SU-DHL-6 (cell line): ENCODE data around the gene UBL4A.
A peak's percentile ranks its signal among the peaks of the same experiment; 100 is the strongest.

ENCODE experiments used
- H2AFZ ChIP-seq: fragments of 200-600 bp; sonication (generic); 2 replicates; pipeline ENCODE4 v1.6.1; 2014; ENCODE audit warnings: low read depth, mild to moderate bottlenecking, moderate library complexity, mixed read lengths, antibody characterized with exemption, low read length; ENCODE audit not compliant: severe bottlenecking
- H3F3A ChIP-seq: fragments of 200-600 bp; shearing (Covaris generic); 2 replicates; pipeline ENCODE4 v1.6.0; 2016; ENCODE audit warnings: antibody characterized with exemption, mild to moderate bottlenecking; ENCODE audit not compliant: insufficient read depth
- H3K27ac ChIP-seq: fragments of 200-600 bp; sonication (generic); 2 replicates; pipeline ENCODE4 v1.5.1; 2016; ENCODE audit warnings: low read depth, mild to moderate bottlenecking, low read length, moderate library complexity, mixed read lengths
- H3K27me3 ChIP-seq: fragments of 200-600 bp; sonication (generic), shearing (Covaris generic); 2 replicates; pipeline ENCODE4 v1.6.0; 2014; ENCODE audit warnings: mild to moderate bottlenecking, low read length
- H3K36me3 ChIP-seq: fragments of 200-600 bp; sonication (generic); 2 replicates; pipeline ENCODE4 v1.6.1; 2014; ENCODE audit warnings: mild to moderate bottlenecking, low read length, mixed read lengths
- H3K4me2 ChIP-seq: fragments of 300-600, 200-600 bp; shearing (Covaris generic), sonication (generic); 2 replicates; pipeline ENCODE4 v1.6.0; 2014; ENCODE audit warnings: low read length, low read depth, mild to moderate bottlenecking; ENCODE audit not compliant: poor library complexity, severe bottlenecking
- H3K4me3 ChIP-seq: fragments of 200-600 bp; sonication (generic); 2 replicates; pipeline ENCODE4 v1.5.1; 2014; ENCODE audit warnings: antibody characterized with exemption, low read length, mild to moderate bottlenecking, mixed read lengths; ENCODE audit not compliant: insufficient read depth, poor library complexity, severe bottlenecking
- H3K79me2 ChIP-seq: fragments of 200-600 bp; sonication (generic); 2 replicates; pipeline ENCODE4 v1.6.1; 2014; ENCODE audit warnings: mild to moderate bottlenecking, low read length, moderate library complexity; ENCODE audit not compliant: insufficient read depth
- H3K9ac ChIP-seq: fragments of 200-600 bp; sonication (generic); 2 replicates; pipeline ENCODE4 v1.7.0; 2014; ENCODE audit warnings: mild to moderate bottlenecking, low read length
- H3K9me2 ChIP-seq: fragments of 200-600 bp; sonication (generic); replicated peaks from 2 replicates; pipeline ENCODE4 v1.6.1; 2014; ENCODE audit warnings: low read length; ENCODE audit not compliant: insufficient read depth
- H3K9me3 ChIP-seq: fragments of 200-600 bp; sonication (generic); 2 replicates; pipeline ENCODE4 v1.6.1; 2014; ENCODE audit warnings: low read length, mixed read lengths; ENCODE audit not compliant: insufficient read depth
- H4K20me1 ChIP-seq: fragments of 200-600 bp; sonication (generic); 2 replicates; pipeline ENCODE4 v1.6.1; 2014; ENCODE audit warnings: low read depth, mild to moderate bottlenecking, antibody characterized with exemption, low read length, moderate library complexity, mixed read lengths
- EZH2phosphoT487 ChIP-seq: fragments of 200-600 bp; sonication (generic), shearing (Covaris generic); conservative IDR thresholded peaks from 2 replicates; pipeline ENCODE4 v1.6.1; 2018; ENCODE audit warnings: mild to moderate bottlenecking, antibody characterized with exemption, low read length, moderate library complexity, mixed read lengths
- TF ChIP-seq, protein P1 (sequence below): fragments of 200-600 bp; sonication (generic); IDR thresholded peaks from one replicate; pipeline ENCODE4 v1.5.1; 2017; ENCODE audit warnings: antibody characterized with exemption, mild to moderate bottlenecking, low read length, moderate library complexity; ENCODE audit not compliant: insufficient read depth, poor library complexity, severe bottlenecking

Gene UBL4A

DNA sequence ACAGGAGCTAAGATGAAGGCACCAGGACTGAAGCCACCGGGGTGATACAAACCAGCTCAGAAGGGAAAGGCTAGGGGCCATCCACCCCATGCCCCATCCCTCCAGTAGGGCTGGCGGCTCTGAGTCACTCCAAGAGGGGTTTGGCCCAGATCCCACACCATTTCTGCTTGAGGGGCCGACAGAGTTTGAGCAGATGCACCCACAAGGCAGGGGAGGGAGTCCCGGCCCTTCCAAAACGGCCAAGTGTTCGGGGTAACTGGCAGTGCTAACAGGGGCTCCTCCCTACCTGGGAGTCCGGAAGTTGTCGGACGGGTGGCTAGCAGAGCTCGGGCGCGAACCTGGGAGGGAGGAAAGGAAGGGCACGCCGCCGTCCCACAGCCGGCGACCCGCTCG is 3.6 kb upstream of the UBL4A start:
- Histone ChIP-seq H3K27me3 (no peaks in the 10 kb centered on the region), H3K9ac (peak overlapping the region; percentile 73), H3K9me2 (no peaks in the 10 kb centered on the region), H3K36me3 (no peaks in the 10 kb centered on the region), H3K27ac (peak overlapping the region; percentile 65), H3K4me3 (peak overlapping the region; percentile 76), H3K4me2 (peak overlapping the region; percentile 81), H3K9me3 (no peaks in the 10 kb centered on the region), H2AFZ (no peak overlapping the region), H3K79me2 (peaks cover 13% of the 10 kb centered on the region), H3F3A (peaks cover 6% of the 10 kb centered on the region), H4K20me1 (no peaks in the 10 kb centered on the region)
- TF ChIP-seq EZH2phosphoT487: no peak
- TF ChIP-seq, protein P1, sequence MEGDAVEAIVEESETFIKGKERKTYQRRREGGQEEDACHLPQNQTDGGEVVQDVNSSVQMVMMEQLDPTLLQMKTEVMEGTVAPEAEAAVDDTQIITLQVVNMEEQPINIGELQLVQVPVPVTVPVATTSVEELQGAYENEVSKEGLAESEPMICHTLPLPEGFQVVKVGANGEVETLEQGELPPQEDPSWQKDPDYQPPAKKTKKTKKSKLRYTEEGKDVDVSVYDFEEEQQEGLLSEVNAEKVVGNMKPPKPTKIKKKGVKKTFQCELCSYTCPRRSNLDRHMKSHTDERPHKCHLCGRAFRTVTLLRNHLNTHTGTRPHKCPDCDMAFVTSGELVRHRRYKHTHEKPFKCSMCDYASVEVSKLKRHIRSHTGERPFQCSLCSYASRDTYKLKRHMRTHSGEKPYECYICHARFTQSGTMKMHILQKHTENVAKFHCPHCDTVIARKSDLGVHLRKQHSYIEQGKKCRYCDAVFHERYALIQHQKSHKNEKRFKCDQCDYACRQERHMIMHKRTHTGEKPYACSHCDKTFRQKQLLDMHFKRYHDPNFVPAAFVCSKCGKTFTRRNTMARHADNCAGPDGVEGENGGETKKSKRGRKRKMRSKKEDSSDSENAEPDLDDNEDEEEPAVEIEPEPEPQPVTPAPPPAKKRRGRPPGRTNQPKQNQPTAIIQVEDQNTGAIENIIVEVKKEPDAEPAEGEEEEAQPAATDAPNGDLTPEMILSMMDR: no peak

DNA sequence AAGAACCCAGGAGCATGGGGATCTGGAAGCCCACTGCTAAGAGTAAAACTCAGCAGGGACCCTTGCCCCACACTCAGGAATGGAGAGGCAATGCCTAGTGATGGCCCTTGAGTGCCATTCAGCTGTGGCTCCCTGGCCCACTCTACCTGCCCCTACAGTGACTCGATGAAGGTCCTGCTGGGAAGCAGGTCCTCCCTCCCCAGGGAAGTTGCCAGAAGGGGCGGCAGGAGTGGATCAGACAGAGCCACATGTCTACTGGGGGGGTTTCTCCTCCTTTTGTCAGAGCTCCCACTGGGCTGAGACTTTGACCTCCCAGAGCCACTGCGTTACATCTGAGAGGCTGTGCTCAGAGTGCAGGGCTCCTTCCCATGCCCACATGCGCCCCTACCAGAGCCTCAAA is 2.8 kb upstream of the UBL4A start:
- Histone ChIP-seq H3K79me2 (peaks cover 18% of the 10 kb centered on the region), H3K9ac (peak overlapping the region; percentile 73)

DNA sequence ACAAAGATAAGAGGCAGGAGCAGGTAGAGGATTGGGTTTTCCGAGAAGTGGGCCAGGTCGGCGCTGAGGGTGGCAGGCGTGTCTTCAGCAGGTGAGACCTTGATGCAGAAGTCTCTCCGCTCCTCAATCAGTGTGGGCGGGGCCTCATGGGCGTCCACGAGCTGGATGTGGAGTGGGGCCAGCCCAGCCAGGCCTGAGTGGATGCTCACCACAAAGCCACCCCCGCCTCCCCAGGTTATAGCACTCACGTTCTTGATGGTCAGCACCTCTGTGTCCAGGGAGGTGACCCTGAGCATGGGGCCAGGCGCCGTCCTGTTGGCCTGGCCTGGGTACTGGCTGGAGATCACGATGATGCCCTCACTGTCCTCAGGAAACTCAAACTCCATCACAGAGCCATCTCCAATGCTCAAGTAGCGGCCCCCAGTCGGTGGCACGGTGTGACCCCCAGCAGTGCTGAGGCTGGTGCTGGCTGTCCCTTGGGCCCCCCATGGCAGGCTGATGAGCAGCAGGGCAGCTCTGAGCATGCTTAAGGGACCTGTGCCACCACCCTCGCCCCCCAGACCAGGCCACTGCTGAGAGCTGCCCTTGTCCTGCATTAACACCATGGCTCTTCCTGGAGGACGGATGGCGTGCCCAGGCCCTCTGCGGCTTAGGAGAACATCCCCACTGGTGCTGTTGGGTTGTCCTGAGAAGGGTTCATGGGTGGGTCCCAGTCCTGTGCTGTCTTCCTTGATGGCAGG is 2.1 kb upstream of the UBL4A start:
- TF ChIP-seq, protein P1: no peak
- no peak for TF ChIP-seq EZH2phosphoT487
- no peaks in the 10 kb centered on the region for H3K27me3 ChIP-seq
- no peak overlapping the region for H3K27ac ChIP-seq
- H3K9ac ChIP-seq: no peak overlapping the region
- H3K79me2 ChIP-seq: peaks cover 18% of the 10 kb centered on the region
- no peak overlapping the region for H2AFZ ChIP-seq
- H3K36me3 ChIP-seq: no peaks in the 10 kb centered on the region
- H3K9me3 ChIP-seq: no peaks in the 10 kb centered on the region
- no peaks in the 10 kb centered on the region for H3K9me2 ChIP-seq
- H3K4me2 ChIP-seq: peak overlapping the region; percentile 81
- peaks cover 11% of the 10 kb centered on the region for H3F3A ChIP-seq
- H3K4me3 ChIP-seq: no peak overlapping the region
- no peaks in the 10 kb centered on the region for H4K20me1 ChIP-seq

More for the DNA sequence above, 2.8 kb upstream of the UBL4A start:
- no peaks in the 10 kb centered on the region for H3K9me3 ChIP-seq
- no peaks in the 10 kb centered on the region for H3K36me3 ChIP-seq
- no peaks in the 10 kb centered on the region for H3K27me3 ChIP-seq
- no peaks in the 10 kb centered on the region for H3K9me2 ChIP-seq
- peaks cover 6% of the 10 kb centered on the region for H3F3A ChIP-seq
- peak overlapping the region; percentile 81 for H3K4me2 ChIP-seq
- TF ChIP-seq EZH2phosphoT487: no peak
- TF ChIP-seq, protein P1: no peak
- no peaks in the 10 kb centered on the region for H4K20me1 ChIP-seq
- no peak overlapping the region for H2AFZ ChIP-seq
- 0 out of 2 replicates have a peak overlapping the region, but pooled peaks have one; percentile 65 for H3K27ac ChIP-seq
- peak overlapping the region; percentile 76 for H3K4me3 ChIP-seq
